Osteocyte (in vitro differentiated cells): ENCODE results near the gene ZBTB24. TPM values are rescaled to one million over a fixed set of nuclear protein-coding genes. Genes with fewer than 3 reads are reported as not detected.

Source experiments
- DNase-seq: peaks from one replicate; pipeline ENCODE4 v3.0.0; 2021; ENCODE audit warnings: mixed read lengths; ENCODE audit not compliant: unreplicated experiment; ENCODE audit errors: extremely low spot score
- H3K27ac Mint-ChIP-seq: one replicate; pipeline ENCODE4 v1.8.0; 2021; ENCODE audit warnings: mild to moderate bottlenecking, mixed read lengths; ENCODE audit not compliant: unreplicated experiment
- H3K27me3 Mint-ChIP-seq: one replicate; pipeline ENCODE4 v1.8.0; 2021; ENCODE audit warnings: mixed read lengths; ENCODE audit not compliant: unreplicated experiment
- H3K36me3 Mint-ChIP-seq: one replicate; pipeline ENCODE4 v1.8.0; 2021; ENCODE audit warnings: mixed read lengths; ENCODE audit not compliant: unreplicated experiment
- H3K4me1 Mint-ChIP-seq: one replicate; pipeline ENCODE4 v1.8.0; 2021; ENCODE audit warnings: mixed read lengths; ENCODE audit not compliant: unreplicated experiment
- H3K4me3 Mint-ChIP-seq: one replicate; pipeline ENCODE4 v1.8.0; 2021; ENCODE audit warnings: mild to moderate bottlenecking, moderate library complexity, mixed read lengths; ENCODE audit not compliant: unreplicated experiment
- H3K9me3 Mint-ChIP-seq: one replicate; pipeline ENCODE4 v1.8.0; 2021; ENCODE audit warnings: mixed read lengths; ENCODE audit not compliant: unreplicated experiment
- total RNA-seq: library from RNA; stranded (reverse); gene quantifications from 2 replicates; pipeline ENCODE4 v1.2.1, GENCODE V29; 2021
- TF ChIP-seq, protein P1 (sequence below): fragments of 200-600 bp; sonication (generic); IDR thresholded peaks from 2 replicates; pipeline ENCODE4 v1.5.0; 2021; ENCODE audit warnings: antibody characterized with exemption, mild to moderate bottlenecking, moderate library complexity

The ZBTB24 gene
- total RNA-seq, 1 donor from 2014 or later: 6.2 TPM

DNA sequence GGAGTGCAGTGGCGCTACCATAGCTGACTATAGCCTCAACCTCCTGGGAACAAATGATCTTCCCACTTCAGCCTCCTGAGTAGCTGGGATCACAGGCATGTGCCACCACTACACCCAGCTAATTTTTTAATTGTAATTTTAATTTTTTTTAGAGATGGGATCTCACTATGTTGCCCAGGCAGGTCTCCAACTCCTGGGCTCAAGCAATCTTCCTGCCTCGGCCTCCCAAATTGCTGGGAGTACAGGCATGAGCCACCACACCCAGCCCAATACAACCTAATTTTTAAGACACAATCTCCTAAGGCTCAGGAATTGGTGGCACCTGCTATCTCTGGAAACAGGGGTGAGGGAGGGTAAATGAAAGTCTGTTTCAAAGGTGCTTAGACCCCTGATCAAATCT, 5.8 kb downstream of the ZBTB24 start:
- peaks cover 54% of the 10 kb centered on the region for H3K36me3 Mint-ChIP-seq
- no peak overlapping the region for H3K27ac Mint-ChIP-seq
- TF ChIP-seq, protein P1, sequence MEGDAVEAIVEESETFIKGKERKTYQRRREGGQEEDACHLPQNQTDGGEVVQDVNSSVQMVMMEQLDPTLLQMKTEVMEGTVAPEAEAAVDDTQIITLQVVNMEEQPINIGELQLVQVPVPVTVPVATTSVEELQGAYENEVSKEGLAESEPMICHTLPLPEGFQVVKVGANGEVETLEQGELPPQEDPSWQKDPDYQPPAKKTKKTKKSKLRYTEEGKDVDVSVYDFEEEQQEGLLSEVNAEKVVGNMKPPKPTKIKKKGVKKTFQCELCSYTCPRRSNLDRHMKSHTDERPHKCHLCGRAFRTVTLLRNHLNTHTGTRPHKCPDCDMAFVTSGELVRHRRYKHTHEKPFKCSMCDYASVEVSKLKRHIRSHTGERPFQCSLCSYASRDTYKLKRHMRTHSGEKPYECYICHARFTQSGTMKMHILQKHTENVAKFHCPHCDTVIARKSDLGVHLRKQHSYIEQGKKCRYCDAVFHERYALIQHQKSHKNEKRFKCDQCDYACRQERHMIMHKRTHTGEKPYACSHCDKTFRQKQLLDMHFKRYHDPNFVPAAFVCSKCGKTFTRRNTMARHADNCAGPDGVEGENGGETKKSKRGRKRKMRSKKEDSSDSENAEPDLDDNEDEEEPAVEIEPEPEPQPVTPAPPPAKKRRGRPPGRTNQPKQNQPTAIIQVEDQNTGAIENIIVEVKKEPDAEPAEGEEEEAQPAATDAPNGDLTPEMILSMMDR: no peak
- DNase-seq: no peak
- H3K9me3 Mint-ChIP-seq: no peaks in the 10 kb centered on the region
- no peak overlapping the region for H3K4me3 Mint-ChIP-seq
- peaks cover 36% of the 10 kb centered on the region for H3K4me1 Mint-ChIP-seq
- no peaks in the 10 kb centered on the region for H3K27me3 Mint-ChIP-seq

DNA sequence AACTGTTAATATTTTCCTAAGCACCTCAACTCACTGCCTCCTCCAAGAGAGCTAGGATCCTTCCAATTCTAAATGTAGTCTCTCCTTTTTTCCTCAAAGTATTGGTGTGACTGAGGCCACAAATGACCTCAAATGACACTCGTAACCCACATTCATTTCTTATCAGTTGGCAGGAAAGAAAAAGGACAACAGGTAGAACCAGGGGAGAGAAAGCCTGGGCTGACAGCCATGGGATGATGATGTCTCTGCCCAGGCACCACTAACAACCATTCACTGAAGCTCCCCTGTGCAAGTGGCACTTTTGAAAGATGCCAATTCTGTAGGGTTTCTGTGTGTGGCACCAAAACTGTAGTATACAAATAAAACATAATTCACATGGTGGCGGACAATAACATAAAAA, 7.4 kb downstream of the ZBTB24 start:
- TF ChIP-seq, protein P1: no peak
- DNase-seq: no peak
- Mint-ChIP-seq H3K27me3 (no peaks in the 10 kb centered on the region), H3K4me3 (no peak overlapping the region), H3K4me1 (peaks cover 23% of the 10 kb centered on the region), H3K27ac (no peak overlapping the region), H3K9me3 (no peaks in the 10 kb centered on the region), H3K36me3 (peaks cover 46% of the 10 kb centered on the region)

DNA sequence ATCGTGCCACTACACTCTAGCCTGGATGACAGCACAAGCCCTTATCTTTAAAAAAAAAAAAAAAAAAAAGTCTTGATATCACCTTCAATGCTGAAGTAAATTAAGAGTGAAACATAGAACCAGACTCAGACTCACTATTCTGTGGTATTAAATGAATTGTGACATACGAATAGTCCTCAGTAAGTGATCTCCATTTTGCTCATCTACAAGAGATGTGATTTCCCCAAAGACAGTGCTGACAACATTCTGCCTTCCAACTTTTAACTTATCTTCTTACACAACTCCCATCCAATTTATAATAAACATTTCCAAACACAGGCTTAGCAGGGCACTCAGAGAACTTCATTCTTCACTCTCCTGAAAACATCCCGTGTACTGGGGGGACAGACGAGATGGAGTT, 8.0 kb downstream of the ZBTB24 start:
- Mint-ChIP-seq H3K4me1 (peaks cover 19% of the 10 kb centered on the region), H3K27me3 (no peaks in the 10 kb centered on the region), H3K27ac (no peak overlapping the region), H3K36me3 (peaks cover 44% of the 10 kb centered on the region), H3K9me3 (no peaks in the 10 kb centered on the region), H3K4me3 (no peak overlapping the region)
- DNase-seq: no peak
- TF ChIP-seq, protein P1: no peak

DNA sequence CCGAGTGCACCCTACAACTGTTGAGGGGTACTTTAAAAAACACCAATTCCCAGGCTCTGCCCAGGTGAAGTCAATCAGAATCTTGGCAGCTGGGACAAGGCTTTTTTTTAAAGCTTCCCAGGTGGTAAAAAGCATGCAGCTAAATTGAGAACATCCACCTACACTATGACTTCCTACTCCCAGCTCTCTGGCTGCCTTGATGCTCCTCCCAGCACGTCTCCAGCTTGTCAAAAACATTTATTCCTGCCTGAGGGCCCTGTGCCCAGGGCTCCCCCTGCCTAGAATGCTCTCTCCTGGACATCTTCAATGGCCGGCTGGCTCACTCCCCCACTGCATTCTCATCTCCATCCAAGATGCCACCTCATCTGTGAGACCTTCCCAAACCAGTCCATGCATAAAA, 9.9 kb downstream of the ZBTB24 start:
- H3K27me3 Mint-ChIP-seq: no peaks in the 10 kb centered on the region
- peaks cover 8% of the 10 kb centered on the region for H3K4me1 Mint-ChIP-seq
- no peak for DNase-seq
- H3K27ac Mint-ChIP-seq: no peak overlapping the region
- no peaks in the 10 kb centered on the region for H3K9me3 Mint-ChIP-seq
- no peak overlapping the region for H3K4me3 Mint-ChIP-seq
- TF ChIP-seq, protein P1: no peak
- H3K36me3 Mint-ChIP-seq: peaks cover 43% of the 10 kb centered on the region

DNA sequence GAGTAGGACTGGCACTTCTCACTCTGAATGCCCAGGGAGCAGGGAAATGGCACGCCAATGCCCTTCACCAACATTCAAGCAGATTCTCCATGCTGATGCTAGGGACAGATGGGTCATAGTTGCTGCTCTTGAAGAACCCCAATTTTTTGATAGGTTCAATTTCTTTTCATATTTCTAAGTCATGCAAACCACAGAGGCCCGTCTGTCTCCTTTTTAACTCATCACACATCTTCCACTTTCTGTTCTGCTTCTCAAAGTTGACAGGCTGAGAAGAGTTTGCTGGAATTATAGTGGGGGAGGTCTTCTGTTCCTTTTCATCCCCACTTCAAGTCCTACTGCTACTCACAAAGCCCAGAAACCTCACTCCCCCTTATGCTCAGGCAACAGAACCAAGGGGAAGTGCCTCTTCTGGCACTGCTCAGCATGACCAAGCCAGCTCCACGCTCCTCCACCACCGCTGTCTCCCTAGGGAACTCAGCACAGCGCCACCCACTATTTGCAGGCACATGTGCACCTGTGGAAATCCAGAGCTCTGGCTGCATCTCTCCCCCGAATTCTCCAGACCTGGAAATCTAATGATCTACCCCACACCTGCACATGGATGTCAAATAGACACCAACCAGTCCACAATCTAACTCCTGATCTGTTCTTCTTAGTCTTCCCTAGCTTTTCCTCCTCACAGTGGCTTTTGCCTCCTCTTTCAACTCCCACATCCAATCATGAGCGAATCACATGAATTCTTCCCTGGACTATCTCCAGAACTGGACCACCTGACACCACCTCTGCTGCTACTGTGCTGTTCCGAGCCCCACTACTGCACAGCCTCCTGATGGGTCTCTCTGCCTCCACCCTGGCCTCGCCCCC, 10.7 kb downstream of the ZBTB24 start:
- no peak overlapping the region for H3K27ac Mint-ChIP-seq
- peaks cover 49% of the 10 kb centered on the region for H3K36me3 Mint-ChIP-seq
- H3K9me3 Mint-ChIP-seq: no peaks in the 10 kb centered on the region
- H3K27me3 Mint-ChIP-seq: no peaks in the 10 kb centered on the region
- no peak overlapping the region for H3K4me3 Mint-ChIP-seq
- peaks cover 2% of the 10 kb centered on the region for H3K4me1 Mint-ChIP-seq
- DNase-seq: no peak
- TF ChIP-seq, protein P1: no peak
